WTC11 (cell line): ENCODE data around the gene EFNA5. TPM values are rescaled to one million over a fixed set of nuclear protein-coding genes. Genes with fewer than 3 reads are reported as not detected.

Source experiments
- ATAC-seq: fragments of 200-7000 bp; cut with Tn5 transposase; 2 replicates; pipeline ENCODE4 v1.10.0; 2021; ENCODE audit warnings: mild to moderate bottlenecking, moderate library complexity
- CTCF ChIA-PET: fragments of 300-600 bp; sonication (Branson Sonifier 250); formaldehyde crosslinking; loops from one replicate; lab custom pipeline; 2021; ENCODE audit warnings: antibody characterized with exemption; lab: Charles Lee
- POLR2A ChIA-PET: fragments of 350-600 bp; sonication (Branson Sonifier 250); formaldehyde crosslinking; loops from one replicate; lab custom pipeline; 2021; ENCODE audit warnings: antibody characterized with exemption; lab: Charles Lee
- DNase-seq: peaks from one replicate; pipeline ENCODE4 v3.0.0; 2021; ENCODE audit warnings: low spot score
- H3K27ac Mint-ChIP-seq: 2 replicates; pipeline ENCODE4 v1.8.0; 2021; ENCODE audit warnings: mixed read lengths
- H3K27me3 Mint-ChIP-seq: 2 replicates; pipeline ENCODE4 v1.8.0; 2021; ENCODE audit warnings: low read depth, mild to moderate bottlenecking, moderate library complexity, mixed read lengths
- H3K36me3 Mint-ChIP-seq: 2 replicates; pipeline ENCODE4 v1.8.0; 2021; ENCODE audit warnings: mixed read lengths
- H3K4me1 Mint-ChIP-seq: 2 replicates; pipeline ENCODE4 v1.8.0; 2022; ENCODE audit warnings: mixed read lengths
- H3K4me3 Mint-ChIP-seq: 2 replicates; pipeline ENCODE4 v1.8.0; 2021; ENCODE audit warnings: mild to moderate bottlenecking, moderate library complexity, mixed read lengths
- H3K9me3 Mint-ChIP-seq: 2 replicates; pipeline ENCODE4 v1.8.0; 2021; ENCODE audit warnings: mixed read lengths
- ATF1 ChIP-seq: sonication (generic); formaldehyde crosslinking; IDR thresholded peaks from 2 replicates; pipeline ENCODE4 v1.8.1; 2023; ENCODE audit warnings: mild to moderate bottlenecking, moderate library complexity, missing genetic modification reagents
- CREB1 ChIP-seq: sonication (generic); formaldehyde crosslinking; IDR thresholded peaks from 2 replicates; pipeline ENCODE4 v1.8.0; 2023; ENCODE audit warnings: mild to moderate bottlenecking, missing genetic modification reagents
- FOXK1 ChIP-seq: sonication (generic); formaldehyde crosslinking; IDR thresholded peaks from 2 replicates; pipeline ENCODE4 v1.8.0; 2022; ENCODE audit warnings: mild to moderate bottlenecking, moderate library complexity, missing genetic modification reagents
- GTF2I ChIP-seq: fragments of 250-450 bp; sonication (Bioruptor Pico); conservative IDR thresholded peaks from 2 replicates; pipeline ENCODE4 v1.4.0; 2021; ENCODE audit warnings: mild to moderate bottlenecking
- MYBL2 ChIP-seq: sonication (generic); formaldehyde crosslinking; IDR thresholded peaks from 2 replicates; pipeline ENCODE4 v1.8.1; 2023; ENCODE audit warnings: mild to moderate bottlenecking, moderate library complexity, missing genetic modification reagents
- NR1H2 ChIP-seq: sonication (generic); formaldehyde crosslinking; IDR thresholded peaks from 2 replicates; pipeline ENCODE4 v1.9.0; 2021; ENCODE audit warnings: mild to moderate bottlenecking, moderate library complexity, missing genetic modification reagents
- NR2C2 ChIP-seq: sonication (generic); formaldehyde crosslinking; IDR thresholded peaks from 2 replicates; pipeline ENCODE4 v1.8.0; 2022; ENCODE audit warnings: mild to moderate bottlenecking, missing genetic modification reagents
- SMAD4 ChIP-seq: sonication (generic); formaldehyde crosslinking; IDR thresholded peaks from 2 replicates; pipeline ENCODE4 v1.8.0; 2022; ENCODE audit warnings: mild to moderate bottlenecking, missing genetic modification reagents
- TEAD4 ChIP-seq: sonication (generic); formaldehyde crosslinking; IDR thresholded peaks from 2 replicates; pipeline ENCODE4 v1.8.0; 2022; ENCODE audit warnings: mild to moderate bottlenecking, missing genetic modification reagents
- ZNF121 ChIP-seq: sonication (generic); formaldehyde crosslinking; IDR thresholded peaks from 2 replicates; pipeline ENCODE4 v1.8.0; 2023; ENCODE audit warnings: missing genetic modification reagents
- ZNF138 ChIP-seq: sonication (generic); formaldehyde crosslinking; conservative IDR thresholded peaks from 2 replicates; pipeline ENCODE4 v1.8.1; 2022; ENCODE audit warnings: mild to moderate bottlenecking, moderate library complexity, missing genetic modification reagents
- ZNF263 ChIP-seq: sonication (generic); formaldehyde crosslinking; IDR thresholded peaks from 2 replicates; pipeline ENCODE4 v1.8.1; 2022; ENCODE audit warnings: low read depth, mild to moderate bottlenecking, moderate library complexity, missing genetic modification reagents
- ZNF396 ChIP-seq: fragments of 250-450 bp; sonication (Bioruptor Pico); IDR thresholded peaks from 2 replicates; pipeline ENCODE4 v1.8.0; 2021; ENCODE audit warnings: mild to moderate bottlenecking, moderate library complexity, borderline replicate concordance
- ZNF416 ChIP-seq: fragments of 250-450 bp; sonication (Bioruptor Pico); IDR thresholded peaks from 2 replicates; pipeline ENCODE4 v1.9.0; 2021; ENCODE audit warnings: mild to moderate bottlenecking, inconsistent platforms
- total RNA-seq: library from RNA; stranded (reverse); gene quantifications from 3 replicates; pipeline ENCODE4 v1.2.3, GENCODE V29; 2021
- TF ChIP-seq, protein P1 (sequence below): fragments of 250-450 bp; sonication (Bioruptor Pico); IDR thresholded peaks from 2 replicates; pipeline ENCODE4 v1.9.0; 2021; ENCODE audit warnings: moderate library complexity, mild to moderate bottlenecking, inconsistent platforms, borderline replicate concordance
- TF ChIP-seq, protein P2 (sequence below): sonication (generic); formaldehyde crosslinking; IDR thresholded peaks from 2 replicates; pipeline ENCODE4 v1.8.1; 2023; ENCODE audit warnings: mild to moderate bottlenecking, missing genetic modification reagents
- TF ChIP-seq, protein P3 (sequence below): sonication (generic); formaldehyde crosslinking; IDR thresholded peaks from 2 replicates; pipeline ENCODE4 v1.8.1; 2023; ENCODE audit warnings: mild to moderate bottlenecking, missing genetic modification reagents, moderate library complexity
- TF ChIP-seq, protein P4 (sequence below): fragments of 250-450 bp; sonication (Bioruptor Pico); conservative IDR thresholded peaks from 2 replicates; pipeline ENCODE4 v1.9.0; 2021; ENCODE audit warnings: mild to moderate bottlenecking
- TF ChIP-seq, protein P5 (sequence below): sonication (generic); formaldehyde crosslinking; IDR thresholded peaks from 2 replicates; pipeline ENCODE4 v1.8.0; 2023; ENCODE audit warnings: missing genetic modification reagents, mild to moderate bottlenecking, borderline replicate concordance
- TF ChIP-seq, protein P6 (sequence below): sonication (generic); formaldehyde crosslinking; IDR thresholded peaks from 2 replicates; pipeline ENCODE4 v1.8.1; 2023; ENCODE audit warnings: mild to moderate bottlenecking, missing genetic modification reagents
- TF ChIP-seq, protein P7 (sequence below): fragments of 250-450 bp; sonication (Bioruptor Pico); IDR thresholded peaks from 2 replicates; pipeline ENCODE4 v1.9.0; 2021; ENCODE audit warnings: mild to moderate bottlenecking

Gene EFNA5
- total RNA-seq, 1 experiment from 2014 or later, result 17.4 TPM

DNA sequence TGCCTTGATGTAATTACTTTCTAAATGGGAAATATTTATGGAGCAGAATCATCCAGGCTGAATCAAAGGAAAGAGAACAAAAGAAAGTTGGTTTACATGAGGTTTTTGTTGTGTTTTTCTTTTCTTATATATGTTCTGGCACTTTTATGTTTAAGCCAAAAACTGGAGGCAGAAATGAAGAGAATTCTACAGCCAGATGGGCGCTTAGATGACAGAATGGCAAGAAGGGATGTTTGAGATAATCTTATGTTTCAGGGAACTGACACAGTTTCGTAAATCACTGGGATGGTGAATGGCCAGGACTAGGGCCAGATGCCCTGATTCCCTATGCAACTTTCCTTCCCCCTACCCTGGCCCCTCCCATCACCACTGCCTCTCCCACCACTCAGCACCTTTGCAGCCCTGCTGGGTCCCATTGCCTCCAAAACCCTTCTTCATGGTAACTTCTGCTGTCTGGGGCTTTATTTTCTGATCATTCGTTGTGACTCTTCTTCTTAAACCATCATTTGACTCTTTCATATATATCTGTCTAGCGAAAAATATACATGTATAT lies 111.8 kb downstream of the EFNA5 start (continued):
- TF ChIP-seq, protein P1, sequence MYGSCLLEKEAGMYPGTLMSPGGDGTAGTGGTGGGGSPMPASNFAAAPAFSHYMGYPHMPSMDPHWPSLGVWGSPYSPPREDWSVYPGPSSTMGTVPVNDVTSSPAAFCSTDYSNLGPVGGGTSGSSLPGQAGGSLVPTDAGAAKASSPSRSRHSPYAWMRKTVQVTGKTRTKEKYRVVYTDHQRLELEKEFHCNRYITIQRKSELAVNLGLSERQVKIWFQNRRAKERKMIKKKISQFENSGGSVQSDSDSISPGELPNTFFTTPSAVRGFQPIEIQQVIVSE, result no peak
- TF ChIP-seq ZNF138 (no peak), SMAD4 (no peak), MYBL2 (CRISPR knock-in tag) (no peak), NR2C2 (CRISPR knock-in tag) (no peak), NR1H2 (CRISPR knock-in tag) (no peak), ATF1 (CRISPR knock-in tag) (no peak), FOXK1 (CRISPR knock-in tag) (no peak)
- TF ChIP-seq, protein P2, sequence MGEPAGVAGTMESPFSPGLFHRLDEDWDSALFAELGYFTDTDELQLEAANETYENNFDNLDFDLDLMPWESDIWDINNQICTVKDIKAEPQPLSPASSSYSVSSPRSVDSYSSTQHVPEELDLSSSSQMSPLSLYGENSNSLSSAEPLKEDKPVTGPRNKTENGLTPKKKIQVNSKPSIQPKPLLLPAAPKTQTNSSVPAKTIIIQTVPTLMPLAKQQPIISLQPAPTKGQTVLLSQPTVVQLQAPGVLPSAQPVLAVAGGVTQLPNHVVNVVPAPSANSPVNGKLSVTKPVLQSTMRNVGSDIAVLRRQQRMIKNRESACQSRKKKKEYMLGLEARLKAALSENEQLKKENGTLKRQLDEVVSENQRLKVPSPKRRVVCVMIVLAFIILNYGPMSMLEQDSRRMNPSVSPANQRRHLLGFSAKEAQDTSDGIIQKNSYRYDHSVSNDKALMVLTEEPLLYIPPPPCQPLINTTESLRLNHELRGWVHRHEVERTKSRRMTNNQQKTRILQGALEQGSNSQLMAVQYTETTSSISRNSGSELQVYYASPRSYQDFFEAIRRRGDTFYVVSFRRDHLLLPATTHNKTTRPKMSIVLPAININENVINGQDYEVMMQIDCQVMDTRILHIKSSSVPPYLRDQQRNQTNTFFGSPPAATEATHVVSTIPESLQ, result no peak

DNA sequence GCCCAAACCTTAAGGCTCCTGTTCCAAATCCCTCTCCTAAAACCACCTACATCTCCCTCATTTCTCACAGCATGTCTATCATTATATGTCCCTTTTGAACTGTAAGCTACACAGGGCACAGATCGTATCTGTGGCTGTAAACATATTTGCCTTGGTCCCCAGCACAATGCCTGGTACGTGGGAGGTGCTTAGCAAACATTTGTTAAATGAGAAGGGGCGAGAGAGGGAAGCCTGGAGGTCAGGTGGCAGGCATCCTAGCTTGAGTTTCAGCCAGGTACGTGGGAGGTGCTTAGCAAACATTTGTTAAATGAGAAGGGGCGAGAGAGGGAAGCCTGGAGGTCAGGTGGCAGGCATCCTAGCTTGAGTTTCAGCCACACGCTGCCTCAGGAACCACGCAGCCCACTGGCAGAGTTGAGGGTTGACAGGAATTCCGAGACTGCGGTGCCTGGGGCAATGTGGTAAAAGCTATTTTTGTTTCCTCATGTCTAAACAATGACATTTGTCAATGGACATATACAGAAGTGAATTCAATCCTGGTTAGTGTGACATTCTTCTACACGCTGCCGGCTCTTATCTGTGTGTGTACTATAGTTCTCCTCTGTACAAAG lies 113.6 kb downstream of the EFNA5 start:
- Mint-ChIP-seq H3K27ac (no peak overlapping the region; the same call in 1 of the 2 replicates), H3K4me3 (no peak overlapping the region), H3K36me3 (no peaks in the 10 kb centered on the region), H3K9me3 (no peaks in the 10 kb centered on the region), H3K27me3 (no peaks in the 10 kb centered on the region), H3K4me1 (peaks cover 58% of the 10 kb centered on the region)
- ChIA-PET CTCF (interaction anchor here (2.4 kb wide), 1 partner anchor 14 kb away, joined by 15 read pairs; no protein-coding TSS in a partner anchor), POLR2A (no interaction called here)
- ATAC-seq (peak; percentile 71), DNase-seq (peak; percentile 58)
- TF ChIP-seq ZNF396 (no peak), CREB1 (CRISPR knock-in tag) (no peak), ZNF416 (CRISPR knock-in tag) (no peak), GTF2I (CRISPR knock-in tag) (no peak)
- TF ChIP-seq, protein P3, sequence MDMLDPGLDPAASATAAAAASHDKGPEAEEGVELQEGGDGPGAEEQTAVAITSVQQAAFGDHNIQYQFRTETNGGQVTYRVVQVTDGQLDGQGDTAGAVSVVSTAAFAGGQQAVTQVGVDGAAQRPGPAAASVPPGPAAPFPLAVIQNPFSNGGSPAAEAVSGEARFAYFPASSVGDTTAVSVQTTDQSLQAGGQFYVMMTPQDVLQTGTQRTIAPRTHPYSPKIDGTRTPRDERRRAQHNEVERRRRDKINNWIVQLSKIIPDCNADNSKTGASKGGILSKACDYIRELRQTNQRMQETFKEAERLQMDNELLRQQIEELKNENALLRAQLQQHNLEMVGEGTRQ, result 0 out of 2 replicates have a peak, but pooled peaks have one; percentile 48

DNA sequence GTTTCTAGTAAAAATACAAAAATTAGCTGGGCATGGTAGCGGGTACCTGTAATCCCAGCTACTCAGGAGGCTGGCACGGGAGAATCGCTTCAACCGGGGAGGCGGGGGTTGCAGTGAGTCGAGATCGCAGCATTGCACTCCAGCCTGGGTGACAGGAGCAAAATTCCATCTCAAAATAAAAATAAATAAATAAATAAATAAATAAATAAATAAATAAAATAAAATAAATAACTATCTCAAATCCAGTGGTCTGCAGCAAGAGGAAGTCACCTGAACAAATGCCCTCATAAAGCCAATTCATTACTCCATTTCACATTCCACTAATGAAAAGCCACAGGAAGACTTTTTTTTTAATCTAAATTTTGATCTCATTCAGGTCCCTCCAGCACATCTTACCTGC lies 114.2 kb downstream of the EFNA5 start:
- TF ChIP-seq ZNF121 (CRISPR knock-in tag) (no peak), TEAD4 (CRISPR knock-in tag) (no peak), ZNF263 (no peak)
- TF ChIP-seq, protein P4, sequence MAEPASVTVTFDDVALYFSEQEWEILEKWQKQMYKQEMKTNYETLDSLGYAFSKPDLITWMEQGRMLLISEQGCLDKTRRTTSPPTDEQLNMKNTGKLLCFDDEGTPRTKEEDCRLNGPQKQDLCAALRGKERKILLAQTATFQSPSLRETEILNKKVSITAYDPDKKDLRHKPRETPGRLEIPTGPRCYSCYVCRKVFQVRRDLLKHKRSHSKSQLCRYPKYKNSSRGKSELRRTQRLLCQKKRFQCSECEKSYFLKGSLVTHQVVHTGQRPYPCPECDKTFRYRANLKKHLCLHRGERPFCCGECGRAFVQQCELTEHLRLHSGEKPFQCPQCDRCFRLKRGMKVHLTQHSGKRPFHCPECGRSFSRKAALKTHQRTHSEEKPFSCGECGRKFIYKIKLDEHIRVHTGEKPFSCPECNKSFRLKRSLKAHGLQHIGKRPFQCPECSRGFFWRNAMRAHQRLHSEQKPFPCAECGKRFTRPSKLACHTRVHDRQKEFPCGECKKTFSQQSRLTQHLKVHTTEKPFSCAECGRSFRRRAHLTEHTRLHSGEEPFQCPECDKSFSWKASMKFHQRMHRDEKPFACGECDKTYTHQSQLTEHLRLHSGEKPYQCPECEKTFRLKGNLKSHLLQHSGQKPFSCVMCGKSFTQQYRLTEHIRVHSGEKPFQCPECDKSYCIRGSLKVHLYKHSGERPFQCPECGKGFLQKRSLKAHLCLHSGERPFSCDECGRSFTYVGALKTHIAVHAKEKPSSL (CRISPR knock-in tag), result no peak
- TF ChIP-seq, protein P5, sequence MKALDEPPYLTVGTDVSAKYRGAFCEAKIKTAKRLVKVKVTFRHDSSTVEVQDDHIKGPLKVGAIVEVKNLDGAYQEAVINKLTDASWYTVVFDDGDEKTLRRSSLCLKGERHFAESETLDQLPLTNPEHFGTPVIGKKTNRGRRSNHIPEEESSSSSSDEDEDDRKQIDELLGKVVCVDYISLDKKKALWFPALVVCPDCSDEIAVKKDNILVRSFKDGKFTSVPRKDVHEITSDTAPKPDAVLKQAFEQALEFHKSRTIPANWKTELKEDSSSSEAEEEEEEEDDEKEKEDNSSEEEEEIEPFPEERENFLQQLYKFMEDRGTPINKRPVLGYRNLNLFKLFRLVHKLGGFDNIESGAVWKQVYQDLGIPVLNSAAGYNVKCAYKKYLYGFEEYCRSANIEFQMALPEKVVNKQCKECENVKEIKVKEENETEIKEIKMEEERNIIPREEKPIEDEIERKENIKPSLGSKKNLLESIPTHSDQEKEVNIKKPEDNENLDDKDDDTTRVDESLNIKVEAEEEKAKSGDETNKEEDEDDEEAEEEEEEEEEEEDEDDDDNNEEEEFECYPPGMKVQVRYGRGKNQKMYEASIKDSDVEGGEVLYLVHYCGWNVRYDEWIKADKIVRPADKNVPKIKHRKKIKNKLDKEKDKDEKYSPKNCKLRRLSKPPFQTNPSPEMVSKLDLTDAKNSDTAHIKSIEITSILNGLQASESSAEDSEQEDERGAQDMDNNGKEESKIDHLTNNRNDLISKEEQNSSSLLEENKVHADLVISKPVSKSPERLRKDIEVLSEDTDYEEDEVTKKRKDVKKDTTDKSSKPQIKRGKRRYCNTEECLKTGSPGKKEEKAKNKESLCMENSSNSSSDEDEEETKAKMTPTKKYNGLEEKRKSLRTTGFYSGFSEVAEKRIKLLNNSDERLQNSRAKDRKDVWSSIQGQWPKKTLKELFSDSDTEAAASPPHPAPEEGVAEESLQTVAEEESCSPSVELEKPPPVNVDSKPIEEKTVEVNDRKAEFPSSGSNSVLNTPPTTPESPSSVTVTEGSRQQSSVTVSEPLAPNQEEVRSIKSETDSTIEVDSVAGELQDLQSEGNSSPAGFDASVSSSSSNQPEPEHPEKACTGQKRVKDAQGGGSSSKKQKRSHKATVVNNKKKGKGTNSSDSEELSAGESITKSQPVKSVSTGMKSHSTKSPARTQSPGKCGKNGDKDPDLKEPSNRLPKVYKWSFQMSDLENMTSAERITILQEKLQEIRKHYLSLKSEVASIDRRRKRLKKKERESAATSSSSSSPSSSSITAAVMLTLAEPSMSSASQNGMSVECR, result no peak
- TF ChIP-seq, protein P3, result no peak
- TF ChIP-seq, protein P6, sequence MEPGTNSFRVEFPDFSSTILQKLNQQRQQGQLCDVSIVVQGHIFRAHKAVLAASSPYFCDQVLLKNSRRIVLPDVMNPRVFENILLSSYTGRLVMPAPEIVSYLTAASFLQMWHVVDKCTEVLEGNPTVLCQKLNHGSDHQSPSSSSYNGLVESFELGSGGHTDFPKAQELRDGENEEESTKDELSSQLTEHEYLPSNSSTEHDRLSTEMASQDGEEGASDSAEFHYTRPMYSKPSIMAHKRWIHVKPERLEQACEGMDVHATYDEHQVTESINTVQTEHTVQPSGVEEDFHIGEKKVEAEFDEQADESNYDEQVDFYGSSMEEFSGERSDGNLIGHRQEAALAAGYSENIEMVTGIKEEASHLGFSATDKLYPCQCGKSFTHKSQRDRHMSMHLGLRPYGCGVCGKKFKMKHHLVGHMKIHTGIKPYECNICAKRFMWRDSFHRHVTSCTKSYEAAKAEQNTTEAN, result no peak
- TF ChIP-seq, protein P7, sequence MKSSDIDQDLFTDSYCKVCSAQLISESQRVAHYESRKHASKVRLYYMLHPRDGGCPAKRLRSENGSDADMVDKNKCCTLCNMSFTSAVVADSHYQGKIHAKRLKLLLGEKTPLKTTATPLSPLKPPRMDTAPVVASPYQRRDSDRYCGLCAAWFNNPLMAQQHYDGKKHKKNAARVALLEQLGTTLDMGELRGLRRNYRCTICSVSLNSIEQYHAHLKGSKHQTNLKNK (CRISPR knock-in tag), result no peak
- Mint-ChIP-seq H3K9me3 (no peaks in the 10 kb centered on the region), H3K4me1 (peaks cover 53% of the 10 kb centered on the region), H3K4me3 (no peak overlapping the region), H3K27ac (no peak overlapping the region), H3K36me3 (no peaks in the 10 kb centered on the region), H3K27me3 (no peaks in the 10 kb centered on the region)
- ChIA-PET POLR2A (no interaction called here), CTCF (interaction anchor here (2.4 kb wide), 1 partner anchor 15 kb away, joined by 15 read pairs; no protein-coding TSS in a partner anchor)
- ATAC-seq (no peak), DNase-seq (no peak)
